AG09309 (cell line): ENCODE results near the gene KIFC3.

Experiments
- DNase-seq: peaks from one replicate; pipeline ENCODE4 v3.0.0-alpha.2; 2010; ENCODE audit warnings: low read depth
- H3K4me3 ChIP-seq: 2 replicates; pipeline ENCODE4 v1.5.1; 2011; ENCODE audit warnings: mild to moderate bottlenecking, low read depth, low read length, moderate library complexity; ENCODE audit not compliant: control insufficient read depth
- TF ChIP-seq, protein P1 (sequence below): IDR thresholded peaks from 2 replicates; pipeline ENCODE4 v1.5.1; 2011; ENCODE audit warnings: mild to moderate bottlenecking, low read depth, low read length, inconsistent platforms; ENCODE audit not compliant: insufficient read depth, control insufficient read depth; ENCODE audit errors: missing control alignments

Gene KIFC3

DNA sequence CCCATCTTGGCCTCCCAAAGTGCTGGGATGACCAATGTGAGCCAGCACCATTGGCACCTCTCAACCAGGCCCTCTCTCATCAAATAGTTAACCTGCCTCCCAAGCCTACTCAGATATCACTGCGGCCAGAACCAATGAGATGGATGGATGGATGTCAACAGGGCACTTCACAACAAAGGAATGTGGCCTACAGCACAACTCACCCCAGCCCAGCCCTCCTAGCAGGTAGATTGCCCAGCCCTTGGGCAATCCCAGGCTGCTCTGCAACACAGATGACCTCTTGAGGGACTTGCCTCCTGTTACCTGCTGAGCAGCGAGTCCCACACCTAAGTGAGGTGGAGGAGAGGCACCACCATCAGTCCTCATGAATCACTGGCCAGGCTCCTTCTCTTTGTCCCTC, 22.6 kb upstream of the KIFC3 start:
- DNase-seq, result no peak
- TF ChIP-seq, protein P1, sequence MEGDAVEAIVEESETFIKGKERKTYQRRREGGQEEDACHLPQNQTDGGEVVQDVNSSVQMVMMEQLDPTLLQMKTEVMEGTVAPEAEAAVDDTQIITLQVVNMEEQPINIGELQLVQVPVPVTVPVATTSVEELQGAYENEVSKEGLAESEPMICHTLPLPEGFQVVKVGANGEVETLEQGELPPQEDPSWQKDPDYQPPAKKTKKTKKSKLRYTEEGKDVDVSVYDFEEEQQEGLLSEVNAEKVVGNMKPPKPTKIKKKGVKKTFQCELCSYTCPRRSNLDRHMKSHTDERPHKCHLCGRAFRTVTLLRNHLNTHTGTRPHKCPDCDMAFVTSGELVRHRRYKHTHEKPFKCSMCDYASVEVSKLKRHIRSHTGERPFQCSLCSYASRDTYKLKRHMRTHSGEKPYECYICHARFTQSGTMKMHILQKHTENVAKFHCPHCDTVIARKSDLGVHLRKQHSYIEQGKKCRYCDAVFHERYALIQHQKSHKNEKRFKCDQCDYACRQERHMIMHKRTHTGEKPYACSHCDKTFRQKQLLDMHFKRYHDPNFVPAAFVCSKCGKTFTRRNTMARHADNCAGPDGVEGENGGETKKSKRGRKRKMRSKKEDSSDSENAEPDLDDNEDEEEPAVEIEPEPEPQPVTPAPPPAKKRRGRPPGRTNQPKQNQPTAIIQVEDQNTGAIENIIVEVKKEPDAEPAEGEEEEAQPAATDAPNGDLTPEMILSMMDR, result no peak
- H3K4me3 ChIP-seq, result no peak overlapping the region

DNA sequence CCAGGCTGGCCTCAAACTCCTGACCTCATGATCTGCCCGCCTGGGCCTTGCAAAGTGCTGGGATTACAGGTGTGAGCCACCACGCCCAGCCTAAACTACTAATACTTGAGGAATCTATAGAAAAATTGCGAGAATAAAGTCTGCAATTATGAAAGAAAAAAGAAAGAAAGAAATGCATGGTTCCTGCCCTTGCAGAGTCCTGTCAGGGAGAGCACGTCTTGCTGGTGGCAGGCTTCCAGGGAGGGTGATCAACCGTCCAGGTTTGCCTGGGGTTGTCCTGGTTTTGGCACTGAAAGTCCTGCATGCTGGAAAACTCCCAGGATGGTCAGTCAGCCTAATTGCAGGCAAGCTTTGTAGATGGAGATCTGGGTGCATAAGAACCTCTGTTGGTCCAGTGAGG, 21.5 kb upstream of the KIFC3 start:
- H3K4me3 ChIP-seq, result no peak overlapping the region
- TF ChIP-seq, protein P1, result no peak
- DNase-seq, result no peak

DNA sequence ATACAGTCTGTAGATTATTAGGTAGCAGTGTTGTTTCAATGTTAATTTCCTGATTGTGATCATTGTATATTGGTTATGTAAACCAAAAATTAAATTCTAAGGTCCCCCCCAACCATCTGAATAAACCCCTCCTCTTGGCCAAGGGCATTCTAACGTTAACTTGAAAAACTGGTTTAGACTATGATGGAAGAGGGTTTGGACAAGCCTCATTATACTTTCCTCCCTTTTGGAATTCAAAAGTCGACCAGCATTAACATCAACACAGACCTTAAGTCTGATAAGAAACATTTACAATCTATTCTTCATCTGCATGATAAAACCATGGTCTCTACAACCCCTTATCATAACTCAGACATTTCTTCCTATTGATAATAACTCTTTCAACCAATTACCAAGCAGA, 20.6 kb upstream of the KIFC3 start:
- DNase-seq, result no peak
- TF ChIP-seq, protein P1, result no peak

DNA sequence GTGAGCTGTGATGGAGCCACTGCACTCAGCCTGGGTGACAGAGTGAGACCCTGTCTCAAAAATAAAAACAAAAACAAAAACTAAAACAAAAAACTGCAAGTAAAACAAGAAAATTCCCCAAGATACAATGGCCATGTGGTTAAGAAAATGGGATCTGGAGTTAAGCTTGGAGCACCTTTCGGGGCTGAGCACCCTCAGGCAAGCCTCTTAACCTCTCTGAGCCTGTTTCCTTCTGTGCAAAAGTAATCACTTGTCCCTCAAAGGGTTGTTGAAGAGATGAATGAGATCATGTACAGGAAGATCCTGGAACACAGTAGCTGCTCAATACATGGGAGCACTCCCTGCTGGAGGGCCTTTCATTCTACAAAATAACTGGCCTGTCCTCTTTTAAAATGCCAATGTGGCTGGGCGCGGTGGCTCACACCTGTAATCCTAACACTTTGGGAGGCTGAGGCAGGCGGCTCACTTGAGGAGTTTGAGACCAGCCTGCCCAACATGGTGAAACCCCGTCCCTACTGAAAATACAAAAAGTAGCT, 19.8 kb upstream of the KIFC3 start:
- TF ChIP-seq, protein P1, result no peak
- H3K4me3 ChIP-seq, result no peak overlapping the region
- no peak for DNase-seq

More for the DNA sequence above, 20.6 kb upstream of the KIFC3 start:
- no peak overlapping the region for H3K4me3 ChIP-seq

DNA sequence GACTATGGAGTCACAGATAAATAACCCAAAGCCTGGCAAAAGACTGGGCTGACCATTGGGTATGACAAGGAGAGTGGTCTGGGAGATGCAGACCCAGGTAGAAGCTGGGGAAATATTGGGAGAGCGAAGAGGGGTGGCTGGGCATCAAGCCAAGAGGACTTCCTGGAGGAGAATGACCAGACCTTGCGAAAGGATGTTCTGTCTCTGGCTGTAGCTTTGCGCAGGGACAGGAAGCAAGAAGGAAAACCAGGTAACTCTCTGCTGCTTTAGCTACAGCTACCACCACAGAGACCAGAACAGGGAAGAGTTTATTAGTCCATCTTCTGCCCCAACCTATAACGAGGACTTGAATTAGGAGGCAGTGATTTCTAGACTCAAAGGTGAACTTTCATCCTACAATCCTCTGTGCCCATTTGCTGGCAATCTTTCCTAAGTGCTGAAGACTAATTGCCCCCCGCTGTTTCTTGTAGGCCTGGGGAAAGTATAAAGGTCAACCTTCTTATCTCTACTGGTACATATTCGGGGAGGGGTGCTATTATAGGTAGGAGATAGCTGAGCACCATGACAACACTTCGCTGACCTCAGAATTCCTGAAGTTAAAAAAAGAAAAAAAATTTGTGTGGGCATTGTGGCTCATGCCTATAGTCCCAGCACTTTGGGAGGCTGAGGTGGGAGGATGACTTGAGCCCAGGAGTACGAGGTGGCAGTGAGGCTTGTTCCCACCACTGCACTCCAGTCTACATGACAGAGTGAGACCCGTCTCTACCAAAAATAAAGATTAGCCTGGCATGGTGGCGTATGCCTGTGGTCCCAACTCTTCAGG, 19.1 kb upstream of the KIFC3 start:
- TF ChIP-seq, protein P1, result no peak

DNA sequence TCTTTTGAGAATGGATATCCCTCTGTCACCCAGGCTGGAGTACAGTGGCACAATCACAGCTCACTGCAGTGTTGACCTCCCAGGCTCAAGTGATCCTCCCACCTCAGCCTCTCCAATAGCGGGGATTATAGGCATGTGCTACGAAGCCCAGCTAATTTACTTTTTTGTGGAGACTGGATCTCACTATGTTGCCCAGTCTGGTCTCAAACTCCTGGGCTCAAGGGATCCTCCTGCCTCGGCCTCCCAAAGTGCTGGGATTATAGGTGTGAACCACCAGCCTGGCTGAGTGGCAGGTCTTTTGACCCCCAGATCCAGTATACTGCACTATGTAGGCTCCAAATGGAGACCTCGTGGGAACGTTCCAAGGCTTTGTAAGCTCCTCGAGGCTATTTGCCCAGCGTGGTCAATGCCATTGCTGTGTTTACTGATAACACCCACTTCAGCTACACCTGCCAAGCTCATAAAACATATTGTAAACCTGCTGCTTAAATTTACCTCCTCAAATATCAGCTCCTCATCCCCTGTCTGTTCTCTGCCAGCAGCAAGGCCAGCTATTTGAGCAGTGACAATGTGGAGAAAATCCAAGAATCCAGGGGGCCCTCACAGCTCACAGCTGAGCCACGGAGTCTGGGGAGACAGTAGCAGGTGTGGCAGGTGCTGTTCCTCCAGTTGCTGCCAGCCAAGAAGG, 16.2 kb upstream of the KIFC3 start:
- TF ChIP-seq, protein P1, result no peak
- no peak overlapping the region for H3K4me3 ChIP-seq
- no peak for DNase-seq

More for the DNA sequence above, 19.1 kb upstream of the KIFC3 start:
- H3K4me3 ChIP-seq, result no peak overlapping the region
- DNase-seq, result no peak
